GM18861 (cell line): Measurements from ENCODE around the gene SEC24B.
A peak's percentile ranks its signal among the peaks of the same experiment; 100 is the strongest.
"Not testable (repeated sequence)": the region's sequence is repeated elsewhere in the genome, so short reads cannot be mapped to it uniquely, and the experiment has no call there.

Source experiments
- ATAC-seq: cut with Tn5 transposase; IDR thresholded peaks from one replicate; pipeline ENCODE4 v1.9.1; 2021; ENCODE audit not compliant: unreplicated experiment

SEC24B gene

DNA sequence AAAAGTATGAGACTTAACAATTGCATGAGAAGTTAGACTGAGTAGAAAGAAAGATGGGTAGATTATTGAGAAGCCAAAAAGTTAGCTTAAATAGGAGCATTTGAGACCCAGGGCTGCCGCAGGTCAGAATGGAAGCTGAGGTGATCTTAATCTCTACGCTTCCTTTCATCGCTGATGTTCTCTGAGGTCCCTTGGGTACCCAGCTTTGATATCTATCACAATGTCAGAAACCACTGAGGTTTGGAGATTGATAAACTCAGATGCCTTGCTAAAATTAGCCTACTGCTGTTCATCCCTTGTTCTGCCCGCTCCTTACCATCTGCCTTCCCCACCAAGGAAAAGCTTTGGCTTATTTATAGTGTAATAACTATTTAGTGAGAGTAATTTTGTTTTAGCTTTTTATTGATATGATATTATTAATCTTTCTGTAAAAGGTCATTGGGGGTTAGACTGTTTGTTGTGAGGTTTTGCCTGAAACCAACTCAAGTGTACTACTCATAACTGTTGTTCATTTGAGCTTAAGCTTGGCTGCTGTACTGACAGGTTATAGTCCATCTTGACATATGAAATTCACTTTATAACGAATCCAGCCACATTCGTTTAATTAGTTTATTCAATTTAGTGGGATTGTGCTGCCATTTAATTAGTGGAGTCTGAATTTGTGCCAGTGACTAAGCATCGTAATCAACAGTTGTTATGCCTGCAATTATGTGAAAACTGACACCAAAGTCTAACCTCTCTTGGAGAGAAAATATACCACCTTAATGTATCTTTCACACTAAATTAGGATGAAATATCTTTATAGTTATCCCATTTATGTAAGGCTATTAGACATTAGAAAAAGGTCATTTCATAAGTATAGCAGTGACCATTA, 141.6 kb downstream of the SEC24B start:
- no peak for ATAC-seq

DNA sequence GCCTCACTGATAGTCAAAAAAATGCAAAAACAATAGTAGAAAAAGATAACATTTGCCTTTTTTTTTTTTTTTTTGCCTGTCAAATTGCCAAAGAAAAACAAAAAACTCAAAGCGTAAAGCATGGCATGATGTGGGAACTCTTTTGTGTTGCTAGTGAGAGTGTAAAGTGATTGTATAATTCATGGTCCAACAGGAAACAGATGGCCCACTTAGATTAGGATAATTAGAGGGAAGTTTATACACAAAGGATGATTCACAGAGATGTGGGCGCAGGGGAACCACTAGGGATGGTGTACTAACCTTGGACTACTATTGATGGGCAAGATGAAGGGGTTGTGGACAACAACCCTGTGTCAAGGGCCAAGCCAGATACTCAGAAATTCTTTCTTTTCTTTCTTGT, 142.8 kb downstream of the SEC24B start:
- ATAC-seq = no peak

DNA sequence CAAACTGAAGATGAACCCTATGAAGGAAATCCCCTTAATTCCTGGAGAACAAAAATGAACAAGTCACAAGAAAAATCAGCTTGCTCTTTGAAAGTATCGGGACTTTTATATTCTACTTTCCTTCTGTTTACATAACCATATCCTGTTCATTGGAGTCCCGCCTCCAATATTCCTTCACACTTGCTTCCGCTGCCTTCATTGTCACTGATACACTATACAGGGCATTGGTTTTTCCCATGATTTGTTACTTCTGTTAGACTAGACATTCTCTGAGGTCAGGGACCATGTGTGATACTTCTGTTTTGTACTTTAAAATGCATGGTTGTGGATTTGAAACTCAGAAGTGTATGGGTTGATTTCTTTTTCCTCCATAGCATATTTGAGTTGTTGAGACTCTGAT, 145.2 kb downstream of the SEC24B start:
- no peak for ATAC-seq

DNA sequence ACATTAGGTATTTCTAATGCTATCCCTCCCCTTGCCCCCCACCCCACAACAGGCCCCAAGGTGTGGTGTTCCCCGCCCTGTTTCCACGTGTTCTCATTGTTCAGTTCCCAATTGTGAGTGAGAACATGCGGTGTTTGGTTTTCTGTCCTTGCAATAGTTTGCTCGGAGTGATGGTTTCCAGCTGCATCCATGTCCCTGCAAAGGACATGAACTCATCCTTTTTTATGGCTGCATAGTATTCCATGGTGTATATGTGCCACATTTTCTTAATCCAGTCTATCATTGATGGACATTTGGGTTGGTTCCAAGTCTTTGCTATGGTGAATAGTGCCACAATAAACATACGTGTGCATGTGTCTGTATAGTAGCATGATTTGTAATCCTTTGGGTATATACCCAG, 146.4 kb downstream of the SEC24B start:
- not testable (repeated sequence) for ATAC-seq

DNA sequence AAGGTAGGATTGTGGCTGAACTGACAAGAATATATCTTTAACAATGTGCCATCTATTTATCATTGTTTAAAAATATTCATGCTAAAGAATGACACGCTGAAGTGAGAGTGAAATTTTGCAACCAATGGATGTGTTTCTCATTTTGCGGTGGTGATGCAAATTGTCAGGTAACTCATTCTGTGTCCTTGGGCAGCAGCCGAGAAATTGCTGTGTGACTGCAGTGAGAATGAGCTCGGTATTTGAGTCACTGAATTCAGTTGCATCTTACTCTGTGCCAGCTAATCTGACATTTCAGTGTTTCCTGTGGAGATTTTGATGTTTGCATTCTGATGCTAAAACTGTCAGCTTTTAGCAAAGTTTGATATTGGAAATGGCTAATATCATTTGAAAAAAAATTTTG, 154.6 kb downstream of the SEC24B start:
- ATAC-seq = peak; percentile 91

DNA sequence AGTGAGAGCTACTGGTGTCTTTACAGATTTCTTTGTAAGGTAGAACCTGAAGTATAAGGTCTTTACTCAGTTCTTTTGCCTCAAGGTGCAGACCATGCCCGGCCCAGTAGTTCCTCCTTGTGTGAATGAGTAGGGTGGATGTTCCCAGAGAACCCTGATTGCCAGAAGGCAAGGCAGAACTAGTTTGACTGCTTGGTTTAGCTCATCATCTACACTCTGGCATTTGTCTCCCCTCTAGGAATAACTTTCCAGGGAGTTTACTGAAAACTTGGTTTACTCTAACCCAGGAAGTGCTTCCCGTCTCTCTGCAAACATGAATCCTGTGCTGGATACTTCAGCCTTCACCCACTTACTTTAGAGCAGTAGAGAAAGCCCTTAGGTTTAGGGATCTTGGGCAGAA, 155.5 kb downstream of the SEC24B start:
- ATAC-seq = no peak

DNA sequence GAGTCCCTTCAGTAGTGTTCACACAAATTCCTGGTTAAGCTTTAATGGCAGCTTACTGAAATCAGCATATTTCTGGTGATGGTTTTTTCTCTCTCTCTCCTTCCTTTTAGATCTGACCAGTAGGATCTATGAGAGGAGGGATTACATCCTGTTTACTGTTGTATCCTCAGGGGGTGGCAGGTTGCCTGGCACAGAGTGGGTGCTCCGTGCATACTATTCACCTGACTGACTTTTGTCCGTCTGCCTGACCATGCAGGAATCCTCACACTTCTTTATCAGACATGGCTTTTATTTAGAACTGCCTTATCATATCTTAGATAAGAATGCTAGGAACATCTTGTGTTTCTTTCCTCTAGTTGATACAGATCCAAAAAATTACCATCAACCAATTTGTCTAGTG, 156.0 kb downstream of the SEC24B start:
- no peak for ATAC-seq
